Tibial nerve (tissue), 4 donors: Measurements from ENCODE around the gene CD8A.

Experiments used
- CTCF ChIP-seq, 5 experiments: fragments of 200-600 bp in 3 of 5; fragments of 450-650 bp in 2 of 5; sonication (generic) in 3 of 5; IDR thresholded peaks; one replicate each; pipeline ENCODE4 v1.5.1; 2016 to 2019; ENCODE audit warnings: antibody characterized with exemption in 5 of 5, mild to moderate bottlenecking in 3 of 5, moderate library complexity in 2 of 5
- EP300 ChIP-seq, 2 donors: sonication (generic); formaldehyde crosslinking; IDR thresholded peaks; one replicate each; pipeline ENCODE4 v1.6.1; 2017; ENCODE audit warnings: antibody characterized with exemption in 2 of 2, mild to moderate bottlenecking in 1 of 2
- POLR2A ChIP-seq, 2 donors: fragments of 450-650 bp; IDR thresholded peaks; one replicate each; pipeline ENCODE4 v1.6.1; 2017; ENCODE audit warnings: antibody characterized with exemption in 2 of 2, mild to moderate bottlenecking in 2 of 2, moderate library complexity in 2 of 2

DNA sequence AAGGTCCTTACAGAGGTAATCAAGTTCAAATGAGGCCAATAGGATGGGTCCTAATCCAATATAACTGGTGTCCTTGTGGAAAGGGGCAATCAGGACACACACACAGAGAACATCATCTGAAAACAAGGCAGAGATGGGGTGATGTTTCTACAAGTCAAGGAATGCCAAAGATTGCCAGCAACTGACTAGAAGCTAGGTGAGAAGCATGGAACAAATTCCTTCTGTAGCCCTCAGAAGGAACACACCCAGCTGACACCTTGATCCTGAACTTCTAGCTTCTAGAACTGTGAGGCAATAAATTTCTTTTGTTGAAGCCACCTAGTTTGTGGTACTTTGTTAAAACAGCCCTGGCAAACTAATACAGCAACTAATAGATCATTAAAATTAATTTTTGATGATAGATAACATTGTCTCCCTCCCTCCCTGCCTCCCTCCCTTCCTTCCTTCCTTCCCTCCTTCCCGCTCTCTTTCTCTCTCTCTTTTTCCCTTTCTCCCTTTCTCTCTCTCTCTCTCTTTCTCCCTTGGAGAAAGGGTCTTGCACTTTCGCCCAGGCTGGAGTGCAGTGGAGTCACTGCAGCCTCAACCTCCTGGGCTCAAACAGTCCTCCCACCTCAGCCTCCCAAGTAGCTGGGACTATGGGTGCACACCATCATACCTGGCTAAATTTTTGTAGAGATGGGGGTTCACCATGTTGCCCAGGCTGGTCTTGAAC is 10.3 kb upstream of the CD8A start:
- TF ChIP-seq CTCF (IDR thresholded peaks at IDR 0.05) = no peak
- TF ChIP-seq EP300 (IDR thresholded peaks at IDR 0.05) = no peak
- no peak for TF ChIP-seq POLR2A (IDR thresholded peaks at IDR 0.05)
